Esophagus squamous epithelium (tissue), 5 donors: ENCODE results near the gene TLE6. TPM values are rescaled to one million over a fixed set of nuclear protein-coding genes. Genes with fewer than 3 reads are reported as not detected.
A peak's percentile ranks its signal among the peaks of the same experiment; 100 is the strongest.
"Not testable (repeated sequence)": the region's sequence is repeated elsewhere in the genome, so short reads cannot be mapped to it uniquely, and the experiment has no call there.

Source experiments
- DNase-seq: peaks from one replicate; lab custom pipeline; 2025; lab: John Stamatoyannopoulos, UW
- H3K27ac ChIP-seq, 4 donors: fragments of 200-600 bp; sonication (generic); one replicate each; pipeline ENCODE4 v1.5.1; 2016 to 2019; ENCODE audit warnings: mild to moderate bottlenecking in 1 of 4
- H3K27me3 ChIP-seq, 4 donors: fragments of 200-600 bp; sonication (generic); 1 replicate in 3 of 4; 2 replicates in 1 of 4; pipeline versions ENCODE4 v1.5.1 to v1.6.0; 2017 to 2021; ENCODE audit warnings: antibody characterized with exemption in 1 of 4
- H3K36me3 ChIP-seq, 3 donors: fragments of 200-600 bp; sonication (generic); one replicate each; pipeline ENCODE4 v1.5.1; 2016 to 2019
- H3K4me1 ChIP-seq, 3 donors: fragments of 200-600 bp; sonication (generic); one replicate each; pipeline ENCODE4 v1.5.1; 2017 to 2019
- H3K4me3 ChIP-seq, 4 donors: fragments of 200-600 bp; sonication (generic); 1 replicate in 3 of 4; 2 replicates in 1 of 4; pipeline ENCODE4 v1.5.1; 2016 to 2019; ENCODE audit warnings: mild to moderate bottlenecking in 2 of 4, moderate library complexity in 1 of 4
- H3K9me3 ChIP-seq, 3 donors: fragments of 200-600 bp; sonication (generic); one replicate each; pipeline ENCODE4 v1.5.1; 2016 to 2019
- CTCF ChIP-seq, 6 experiments: fragments of 450-650 bp in 4 of 6; fragments of 200-600 bp in 2 of 6; sonication (generic) in 2 of 6; IDR thresholded peaks; one replicate each; pipeline ENCODE4 v1.5.1; 2016 to 2019; ENCODE audit warnings: antibody characterized with exemption in 6 of 6, mild to moderate bottlenecking in 4 of 6, moderate library complexity in 4 of 6
- POLR2A ChIP-seq, 4 donors: fragments of 450-650 bp; IDR thresholded peaks; one replicate each; pipeline ENCODE4 v1.6.1; 2017; ENCODE audit warnings: antibody characterized with exemption in 4 of 4, mild to moderate bottlenecking in 4 of 4, moderate library complexity in 3 of 4
- WGBS, 2 donors: methylation state at CpG; one replicate each; pipeline ENCODE4 v1.1.5; 2018; 5-methylcytosine and 5-hydroxymethylcytosine counted together
- intact Hi-C: fragments of 100-400 bp; cut with DNase I; formaldehyde crosslinking; loops from one replicate; pipeline ENCODE4 v1.15.0; 2022
- total RNA-seq, 4 donors: library from RNA; depleted of rRNA; stranded (reverse); fragments of >200 nt; gene quantifications; one replicate each; pipeline ENCODE4 v1.1.0, GENCODE V29; 2016
- donor health status: DM: yes; HTN: yes; CAD: no.

The TLE6 gene
- 1 to 10 TPM in 2 of 4 donors, under 1 TPM in 1, not detected in 1; 0.59 to 3.3 (median 1.9) TPM for total RNA-seq

- TF ChIP-seq POLR2A (IDR thresholded peaks at IDR 0.05) = no peak
- Histone ChIP-seq H3K36me3 (no peaks in the 10 kb centered on the region), H3K4me3 (peak within 1 kb of the TSS; percentile 31 to 58 (median 50)), H3K9me3 (no peaks in the 10 kb centered on the region), H3K27me3 (no peaks in the 10 kb centered on the region), H3K4me1 (peaks cover 36 to 67% (median 48%) of the 10 kb centered on the region in 3 donors), H3K27ac (peak within 1 kb of the TSS; percentile 11 to 66 (median 47))
- WGBS, 2 donors = 2% methylated on average over 8 to 11 of the region's 51 CpGs
- DNase-seq = peak; percentile 79
- intact Hi-C loops = no loop called here
Measured at GRCh38 chr19:2977001-2977745, at the start of gene TLE6. Gene TLE6, plus strand, starts transcription at chr19:2977564. Its CDS starts 670 bp downstream, at chr19:2978234.

- Histone ChIP-seq H3K4me1 (no peaks in the 10 kb centered on the region), H3K9me3 (peaks cover 0 to 60% (median 32%) of the 10 kb centered on the region in 3 donors), H3K4me3 (no peak overlapping the region), H3K36me3 (peaks cover 27 to 75% (median 28%) of the 10 kb centered on the region in 3 donors), H3K27me3 (no peaks in the 10 kb centered on the region), H3K27ac (no peak overlapping the region)
- TF ChIP-seq POLR2A (IDR thresholded peaks at IDR 0.05) (no peak), CTCF (IDR thresholded peaks at IDR 0.05) (no peak)
- WGBS, 2 donors = 95 to 96% methylated on average over 17 to 18 of the region's 18 CpGs
- DNase-seq = no peak
- intact Hi-C loops = no loop called here
Measured at GRCh38 chr19:2933490-2933910, 43.9 kb upstream of the TLE6 start.

GRCh38 chr19:2935863-2936262 is 41.5 kb upstream of the TLE6 start:
- H3K36me3 ChIP-seq = peaks cover 27 to 83% (median 28%) of the 10 kb centered on the region in 3 donors
- H3K4me3 ChIP-seq, H3K4me1 ChIP-seq, DNase-seq, H3K27ac ChIP-seq, H3K27me3 ChIP-seq, intact Hi-C loops: not testable (repeated sequence)
- H3K9me3 ChIP-seq = peaks cover 0 to 56% (median 28%) of the 10 kb centered on the region in 3 donors
- 98 to 100% methylated on average over 4 of the region's 4 CpGs for WGBS, 2 donors

- peaks cover 0 to 18% (median 0%) of the 10 kb centered on the region in 3 donors for H3K36me3 ChIP-seq
- 72 to 82% methylated on average over 14 of the region's 14 CpGs for WGBS, 2 donors
- no peak overlapping the region for H3K27ac ChIP-seq
- peaks cover 4 to 32% (median 13%) of the 10 kb centered on the region in 3 donors for H3K4me1 ChIP-seq
- no peaks in the 10 kb centered on the region for H3K9me3 ChIP-seq
- no peak for DNase-seq
- no peak overlapping the region for H3K4me3 ChIP-seq
- intact Hi-C loops = loop anchor here (10.0 kb wide), 1 partner anchor 48 kb away; no protein-coding TSS in a partner anchor
- TF ChIP-seq CTCF (IDR thresholded peaks at IDR 0.05) (no peak), POLR2A (IDR thresholded peaks at IDR 0.05) (no peak)
- H3K27me3 ChIP-seq = no peaks in the 10 kb centered on the region
Measured at GRCh38 chr19:2942928-2943640, 34.3 kb upstream of the TLE6 start.

GRCh38 chr19:2944403-2944774 is 33.0 kb upstream of the TLE6 start:
- 2 to 6% methylated on average over 6 to 20 of the region's 23 CpGs for WGBS, 2 donors

GRCh38 chr19:2944775-2945574 is 32.4 kb upstream of the TLE6 start, which contains the start of gene ZNF77:
Gene ZNF77, minus strand, starts transcription at chr19:2944971. Its CDS starts 131 bp downstream, at chr19:2944840.
- Histone ChIP-seq H3K4me1 (peaks cover 13 to 43% (median 23%) of the 10 kb centered on the region in 3 donors), H3K36me3 (no peaks in the 10 kb centered on the region), H3K9me3 (no peaks in the 10 kb centered on the region), H3K4me3 (peak within 1 kb of the TSS; percentile 65 to 91 (median 77)), H3K27ac (peak within 1 kb of the TSS; percentile 90 to 97 (median 93)), H3K27me3 (no peaks in the 10 kb centered on the region)
- intact Hi-C loops = loop anchor here (10.0 kb wide), 1 partner anchor 50 kb away; no protein-coding TSS in a partner anchor
- 0% methylated on average over 8 of the region's 74 CpGs; no CpG with 5 or more reads in 1 of the 2 donors for WGBS, 2 donors
- peak; percentile 92 for DNase-seq
- TF ChIP-seq CTCF (IDR thresholded peaks at IDR 0.05) = peak in 4 of 6 experiments; percentile 6 to 49 (median 26)
- TF ChIP-seq POLR2A (IDR thresholded peaks at IDR 0.05) = peak in 2 of 4 donors; percentile 42 to 43

More at GRCh38 chr19:2944403-2944774, 33.0 kb upstream of the TLE6 start:
- no peak for TF ChIP-seq POLR2A (IDR thresholded peaks at IDR 0.05)
- Histone ChIP-seq H3K9me3 (no peaks in the 10 kb centered on the region), H3K36me3 (peaks cover 0 to 5% (median 0%) of the 10 kb centered on the region in 3 donors), H3K27ac (peak overlapping the region; percentile 90 to 97 (median 93)), H3K27me3 (no peaks in the 10 kb centered on the region), H3K4me3 (peak overlapping the region; percentile 65 to 91 (median 77)), H3K4me1 (peaks cover 8 to 38% (median 19%) of the 10 kb centered on the region in 3 donors)
- intact Hi-C loops = loop anchor here (10.0 kb wide), 1 partner anchor 50 kb away; no protein-coding TSS in a partner anchor
- no peak for DNase-seq
